Brain microvascular endothelial cell (primary cell): ENCODE data around the gene ZNF566.

ENCODE experiments used
- DNase-seq: peaks from one replicate; pipeline ENCODE4 v3.0.0-alpha.2; 2020
- H3K27ac ChIP-seq: fragments of 250-450 bp; sonication (Bioruptor Pico); 2 replicates; pipeline ENCODE4 v1.5.1; 2020; ENCODE audit warnings: mild to moderate bottlenecking, moderate library complexity
- H3K27me3 ChIP-seq: fragments of 250-450 bp; sonication (Bioruptor Pico); replicated peaks from 2 replicates; pipeline ENCODE4 v1.5.1; 2020; ENCODE audit warnings: mild to moderate bottlenecking
- H3K36me3 ChIP-seq: fragments of 250-450 bp; sonication (Bioruptor Pico); replicated peaks from 2 replicates; pipeline ENCODE4 v1.5.1; 2020; ENCODE audit warnings: mild to moderate bottlenecking
- H3K4me3 ChIP-seq: 2 replicates; pipeline ENCODE4 v1.5.1; 2011; ENCODE audit warnings: low read depth, mild to moderate bottlenecking, control low read depth, low read length, moderate library complexity
- in situ Hi-C: cut with HindIII; loops from 2 replicates; pipeline ENCODE4 v1.10.0; 2017; ENCODE audit warnings: low sequenced_read_pairs, low pct_ligation_motif_present
- TF ChIP-seq, protein P1 (sequence below): IDR thresholded peaks from 2 replicates; pipeline ENCODE4 v1.5.1; 2011; ENCODE audit warnings: low read depth, mild to moderate bottlenecking, moderate library complexity, low read length, control low read depth, inconsistent platforms; ENCODE audit errors: missing control alignments

Gene ZNF566

DNA sequence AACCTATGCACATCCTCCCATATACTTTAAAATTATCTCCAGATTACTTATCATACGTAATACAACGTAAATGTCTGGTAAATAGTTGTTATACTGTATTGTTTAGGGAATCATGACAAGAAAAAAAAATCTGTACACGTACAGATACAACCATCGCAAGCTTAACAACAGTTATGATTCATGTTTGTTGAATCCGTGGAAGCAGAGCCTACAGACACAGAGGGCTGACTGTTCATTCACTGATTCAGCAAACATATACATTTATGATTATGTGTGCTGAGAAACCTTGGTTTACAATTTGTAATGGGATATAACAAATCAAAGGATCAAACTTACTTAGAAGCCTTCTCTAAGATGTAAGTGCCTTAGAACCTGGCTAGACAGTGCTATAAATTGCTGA lies 37.2 kb upstream of the ZNF566 start:
- no peak for DNase-seq
- TF ChIP-seq, protein P1, sequence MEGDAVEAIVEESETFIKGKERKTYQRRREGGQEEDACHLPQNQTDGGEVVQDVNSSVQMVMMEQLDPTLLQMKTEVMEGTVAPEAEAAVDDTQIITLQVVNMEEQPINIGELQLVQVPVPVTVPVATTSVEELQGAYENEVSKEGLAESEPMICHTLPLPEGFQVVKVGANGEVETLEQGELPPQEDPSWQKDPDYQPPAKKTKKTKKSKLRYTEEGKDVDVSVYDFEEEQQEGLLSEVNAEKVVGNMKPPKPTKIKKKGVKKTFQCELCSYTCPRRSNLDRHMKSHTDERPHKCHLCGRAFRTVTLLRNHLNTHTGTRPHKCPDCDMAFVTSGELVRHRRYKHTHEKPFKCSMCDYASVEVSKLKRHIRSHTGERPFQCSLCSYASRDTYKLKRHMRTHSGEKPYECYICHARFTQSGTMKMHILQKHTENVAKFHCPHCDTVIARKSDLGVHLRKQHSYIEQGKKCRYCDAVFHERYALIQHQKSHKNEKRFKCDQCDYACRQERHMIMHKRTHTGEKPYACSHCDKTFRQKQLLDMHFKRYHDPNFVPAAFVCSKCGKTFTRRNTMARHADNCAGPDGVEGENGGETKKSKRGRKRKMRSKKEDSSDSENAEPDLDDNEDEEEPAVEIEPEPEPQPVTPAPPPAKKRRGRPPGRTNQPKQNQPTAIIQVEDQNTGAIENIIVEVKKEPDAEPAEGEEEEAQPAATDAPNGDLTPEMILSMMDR = no peak
- peak overlapping the region; percentile 18 for H3K27ac ChIP-seq
- peaks cover 22% of the 10 kb centered on the region for H3K36me3 ChIP-seq
- in situ Hi-C loops = no loop called here
- H3K4me3 ChIP-seq = no peak overlapping the region
- H3K27me3 ChIP-seq = no peaks in the 10 kb centered on the region

DNA sequence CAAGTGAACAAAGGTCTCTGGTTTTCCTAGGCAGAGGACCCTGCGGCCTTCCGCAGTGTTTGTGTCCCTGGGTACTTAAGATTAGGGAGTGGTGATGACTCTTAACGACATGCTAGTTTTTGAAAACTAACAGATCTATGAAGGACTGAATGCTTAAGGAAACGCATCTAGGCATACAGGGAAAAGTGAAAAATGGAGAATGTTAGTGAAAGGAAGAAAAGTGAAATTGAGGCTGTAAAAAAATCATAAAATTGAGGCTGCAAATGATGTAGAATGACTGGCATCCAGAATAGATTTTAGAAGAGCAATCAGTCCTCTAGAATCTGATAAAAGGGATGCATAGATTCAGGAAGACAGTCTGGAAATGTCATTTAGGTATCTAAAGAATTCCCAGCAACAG lies 35.3 kb upstream of the ZNF566 start:
- Histone ChIP-seq H3K4me3 (no peak overlapping the region), H3K27me3 (no peaks in the 10 kb centered on the region), H3K36me3 (peaks cover 28% of the 10 kb centered on the region), H3K27ac (no peak overlapping the region)
- in situ Hi-C loops = no loop called here
- no peak for DNase-seq
- TF ChIP-seq, protein P1 = no peak

DNA sequence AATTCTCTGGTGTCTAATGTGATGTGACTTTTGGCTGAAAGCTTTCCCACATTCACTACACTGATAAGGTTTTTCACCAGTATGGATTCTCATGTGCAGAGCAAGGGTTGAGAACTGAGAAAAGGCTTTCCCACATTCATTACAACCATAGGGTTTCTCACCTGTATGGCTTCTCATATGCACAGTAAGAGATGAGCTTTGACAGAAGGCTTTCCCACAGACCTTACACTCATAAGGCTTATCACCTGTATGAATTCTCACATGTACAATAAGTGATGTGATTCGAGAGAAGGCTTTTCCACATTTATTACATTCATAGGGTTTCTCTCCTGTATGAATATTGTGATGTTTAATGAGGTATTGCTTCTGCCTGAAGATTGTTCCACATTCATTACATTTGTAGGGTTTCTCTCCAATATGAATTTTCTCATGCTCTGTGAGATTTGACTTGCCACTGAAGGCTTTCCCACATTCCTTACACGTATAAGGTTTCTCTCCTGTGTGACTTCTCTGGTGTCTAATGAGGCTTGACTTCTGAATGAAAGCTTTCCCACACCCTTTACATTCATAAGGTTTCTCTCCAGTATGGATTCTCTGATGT lies 24.8 kb upstream of the ZNF566 start:
- in situ Hi-C loops = no loop called here
- Histone ChIP-seq H3K36me3 (peaks cover 51% of the 10 kb centered on the region), H3K27me3 (no peaks in the 10 kb centered on the region), H3K4me3 (no peak overlapping the region), H3K27ac (no peak overlapping the region)
- TF ChIP-seq, protein P1 = no peak
- no peak for DNase-seq

DNA sequence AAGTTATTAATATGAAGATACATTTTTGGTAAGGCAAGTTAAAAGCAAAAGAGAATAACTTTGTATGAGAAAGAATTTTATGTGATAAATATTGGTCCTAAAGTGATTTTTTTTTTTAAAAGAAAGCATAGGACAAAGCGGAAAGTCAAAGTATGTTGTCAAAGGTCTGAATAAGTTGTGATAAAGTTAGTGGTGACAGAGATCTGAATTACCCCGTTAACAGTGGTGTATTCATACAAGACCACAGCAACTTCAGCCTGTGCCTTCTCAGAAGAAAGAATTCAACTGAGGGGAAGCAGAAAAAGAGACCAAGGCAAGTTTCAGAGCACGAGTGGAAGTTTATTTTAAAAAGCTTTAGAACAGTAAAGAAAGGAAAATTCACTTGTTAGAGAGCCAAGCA lies 19.0 kb upstream of the ZNF566 start:
- H3K27me3 ChIP-seq = no peaks in the 10 kb centered on the region
- H3K4me3 ChIP-seq = no peak overlapping the region
- TF ChIP-seq, protein P1 = no peak
- DNase-seq = no peak
- H3K27ac ChIP-seq = no peak overlapping the region
- H3K36me3 ChIP-seq = peaks cover 2% of the 10 kb centered on the region
- in situ Hi-C loops = no loop called here

DNA sequence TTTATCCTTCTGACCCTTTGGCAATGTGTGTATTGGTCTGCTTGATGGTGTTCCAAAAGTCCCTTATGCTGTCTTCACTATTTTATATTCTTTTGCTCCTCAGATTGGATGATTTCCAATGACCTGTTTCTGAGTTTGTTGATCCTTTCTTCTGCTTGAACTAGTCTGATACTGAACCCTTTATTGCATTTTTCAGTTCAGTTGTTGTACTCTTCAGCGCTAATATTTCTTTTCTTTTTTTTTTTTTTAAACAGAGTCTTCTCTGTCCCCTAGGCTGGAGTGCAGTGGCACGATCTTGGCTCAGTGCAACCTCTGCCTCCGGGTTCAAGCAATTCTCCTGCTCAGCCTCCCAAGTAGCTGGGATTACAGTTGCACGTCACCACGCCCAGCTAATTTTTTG lies 12.6 kb upstream of the ZNF566 start:
- no peak overlapping the region for H3K27ac ChIP-seq
- no peak overlapping the region for H3K4me3 ChIP-seq
- H3K36me3 ChIP-seq = no peaks in the 10 kb centered on the region
- TF ChIP-seq, protein P1 = no peak
- H3K27me3 ChIP-seq = no peaks in the 10 kb centered on the region
- no peak for DNase-seq
- in situ Hi-C loops = no loop called here

DNA sequence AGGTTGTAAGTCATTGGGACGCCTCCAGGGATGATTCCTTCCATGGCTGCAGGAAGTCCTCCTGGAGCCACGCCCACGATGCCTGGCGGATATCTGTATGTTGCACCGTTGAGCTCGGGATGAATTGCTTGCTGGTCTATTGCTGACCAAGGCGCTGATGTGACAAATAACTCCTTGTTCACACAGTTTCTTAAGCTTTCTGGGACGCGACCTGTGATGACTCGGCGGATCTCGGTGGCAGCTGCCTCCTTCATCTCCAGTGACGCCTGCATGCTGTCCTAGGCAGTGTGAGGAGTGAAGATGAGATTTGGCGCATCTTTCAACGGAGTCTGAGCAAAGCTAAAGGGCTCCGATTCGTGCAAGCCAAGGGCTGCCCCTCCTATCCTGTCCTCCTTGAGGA lies 7.6 kb upstream of the ZNF566 start:
- in situ Hi-C loops = no loop called here
- no peaks in the 10 kb centered on the region for H3K27me3 ChIP-seq
- no peak for DNase-seq

More for the DNA sequence above, 7.6 kb upstream of the ZNF566 start:
- no peak overlapping the region for H3K4me3 ChIP-seq
- no peaks in the 10 kb centered on the region for H3K36me3 ChIP-seq
- TF ChIP-seq, protein P1 = no peak
- no peak overlapping the region for H3K27ac ChIP-seq
